ENCODE measurements around the gene GNB2. TPM values are rescaled to one million over a fixed set of nuclear protein-coding genes. Genes with fewer than 3 reads are reported as not detected.
A peak's percentile ranks its signal among the peaks of the same experiment; 100 is the strongest.
"Not testable (repeated sequence)": the region's sequence is repeated elsewhere in the genome, so short reads cannot be mapped to it uniquely, and the experiment has no call there.

Gene GNB2
- total and polyA plus RNA-seq, 2 donors from 2014 or later = 234 to 265 TPM

DNA sequence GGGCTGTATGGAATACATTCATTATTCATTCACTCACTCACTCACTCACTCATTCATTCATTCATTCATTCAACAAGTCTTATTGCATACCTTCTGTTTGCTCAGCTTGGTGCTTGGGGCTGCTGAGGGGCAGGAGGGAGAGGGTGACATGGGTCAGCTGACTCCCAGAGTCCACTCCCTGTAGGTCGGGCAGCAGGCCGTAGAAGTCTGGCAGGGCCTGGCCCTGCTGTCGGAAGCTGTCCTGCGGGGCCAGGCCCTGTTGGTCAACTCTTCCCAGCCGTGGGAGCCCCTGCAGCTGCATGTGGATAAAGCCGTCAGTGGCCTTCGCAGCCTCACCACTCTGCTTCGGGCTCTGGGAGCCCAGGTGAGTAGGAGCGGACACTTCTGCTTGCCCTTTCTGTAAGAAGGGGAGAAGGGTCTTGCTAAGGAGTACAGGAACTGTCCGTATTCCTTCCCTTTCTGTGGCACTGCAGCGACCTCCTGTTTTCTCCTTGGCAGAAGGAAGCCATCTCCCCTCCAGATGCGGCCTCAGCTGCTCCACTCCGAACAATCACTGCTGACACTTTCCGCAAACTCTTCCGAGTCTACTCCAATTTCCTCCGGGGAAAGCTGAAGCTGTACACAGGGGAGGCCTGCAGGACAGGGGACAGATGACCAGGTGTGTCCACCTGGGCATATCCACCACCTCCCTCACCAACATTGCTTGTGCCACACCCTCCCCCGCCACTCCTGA is 49.1 kb downstream of the GNB2 start:
- FAIRE-seq (no peak), DNase-seq (peak in 1 of 5 donors; percentile 60)
- intact Hi-C loops (cut with DNase I) = no loop called here
- Histone ChIP-seq H3K36me3 (ENCODE audit: control insufficient read depth in 2 of 3, insufficient read depth in 3 of 3, low read length in 3 of 3) (no peaks in the 10 kb centered on the region), H3K4me1 (ENCODE audit: control insufficient read depth in 2 of 3, insufficient read depth in 2 of 3, low read depth in 1 of 3, low read length in 3 of 3) (no peaks in the 10 kb centered on the region), H3K9me3 (ENCODE audit: control insufficient read depth in 2 of 3, insufficient read depth in 1 of 3, low read length in 3 of 3) (peaks cover 0 to 5% (median 0%) of the 10 kb centered on the region in 3 donors), H3K9ac (ENCODE audit: low read length in 3 of 3) (no peak overlapping the region), H3K4me3 (ENCODE audit: low read length in 3 of 3) (no peak overlapping the region), H3K27me3 (ENCODE audit: control insufficient read depth, insufficient read depth, low read length) (peaks cover 15% of the 10 kb centered on the region), H3K27ac (ENCODE audit: low read depth in 2 of 2, low read length in 2 of 2) (no peak overlapping the region)
- TF ChIP-seq, protein P1, sequence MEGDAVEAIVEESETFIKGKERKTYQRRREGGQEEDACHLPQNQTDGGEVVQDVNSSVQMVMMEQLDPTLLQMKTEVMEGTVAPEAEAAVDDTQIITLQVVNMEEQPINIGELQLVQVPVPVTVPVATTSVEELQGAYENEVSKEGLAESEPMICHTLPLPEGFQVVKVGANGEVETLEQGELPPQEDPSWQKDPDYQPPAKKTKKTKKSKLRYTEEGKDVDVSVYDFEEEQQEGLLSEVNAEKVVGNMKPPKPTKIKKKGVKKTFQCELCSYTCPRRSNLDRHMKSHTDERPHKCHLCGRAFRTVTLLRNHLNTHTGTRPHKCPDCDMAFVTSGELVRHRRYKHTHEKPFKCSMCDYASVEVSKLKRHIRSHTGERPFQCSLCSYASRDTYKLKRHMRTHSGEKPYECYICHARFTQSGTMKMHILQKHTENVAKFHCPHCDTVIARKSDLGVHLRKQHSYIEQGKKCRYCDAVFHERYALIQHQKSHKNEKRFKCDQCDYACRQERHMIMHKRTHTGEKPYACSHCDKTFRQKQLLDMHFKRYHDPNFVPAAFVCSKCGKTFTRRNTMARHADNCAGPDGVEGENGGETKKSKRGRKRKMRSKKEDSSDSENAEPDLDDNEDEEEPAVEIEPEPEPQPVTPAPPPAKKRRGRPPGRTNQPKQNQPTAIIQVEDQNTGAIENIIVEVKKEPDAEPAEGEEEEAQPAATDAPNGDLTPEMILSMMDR (IDR thresholded peaks at IDR 0.05; ENCODE audit: borderline replicate concordance, extremely low read depth, insufficient read depth) = no peak

DNA sequence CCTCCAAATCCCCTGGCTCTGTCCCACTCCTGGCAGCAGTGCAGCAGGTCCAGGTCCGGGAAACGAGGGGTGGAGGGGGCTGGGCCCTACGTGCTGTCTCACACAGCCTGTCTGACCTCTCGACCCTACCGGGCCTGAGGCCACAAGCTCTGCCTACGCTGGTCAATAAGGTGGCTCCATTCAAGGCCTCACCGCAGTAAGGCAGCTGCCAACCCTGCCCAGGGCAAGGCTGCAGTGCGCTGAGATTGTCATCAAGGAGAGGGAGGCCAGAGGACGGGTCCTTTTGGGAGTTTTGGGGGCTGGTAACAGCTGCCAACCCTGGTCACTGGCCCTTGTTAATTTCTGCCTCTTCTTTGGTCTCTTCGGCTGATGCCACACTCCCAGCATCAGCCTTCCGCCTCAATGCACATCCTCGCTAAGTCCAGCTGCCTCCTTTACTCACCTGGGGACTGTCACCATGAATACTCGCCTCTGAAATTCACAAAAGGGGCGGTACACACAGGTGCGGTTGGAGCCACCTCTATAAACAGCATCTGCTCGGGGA is 50.3 kb downstream of the GNB2 start:
- Histone ChIP-seq H3K4me3 (ENCODE audit: low read length in 3 of 3) (no peak overlapping the region), H3K36me3 (ENCODE audit: control insufficient read depth in 2 of 3, insufficient read depth in 3 of 3, low read length in 3 of 3) (no peaks in the 10 kb centered on the region), H3K27ac (ENCODE audit: low read depth in 2 of 2, low read length in 2 of 2) (no peak overlapping the region), H3K4me1 (ENCODE audit: control insufficient read depth in 2 of 3, insufficient read depth in 2 of 3, low read depth in 1 of 3, low read length in 3 of 3) (no peaks in the 10 kb centered on the region), H3K9ac (ENCODE audit: low read length in 3 of 3) (no peak overlapping the region), H3K27me3 (ENCODE audit: control insufficient read depth, insufficient read depth, low read length) (peaks cover 15% of the 10 kb centered on the region), H3K9me3 (ENCODE audit: control insufficient read depth in 2 of 3, insufficient read depth in 1 of 3, low read length in 3 of 3) (no peaks in the 10 kb centered on the region)
- TF ChIP-seq, protein P1 (IDR thresholded peaks at IDR 0.05; ENCODE audit: borderline replicate concordance, extremely low read depth, insufficient read depth) = no peak
- DNase-seq (no peak), FAIRE-seq (no peak)
- intact Hi-C loops (cut with DNase I) = no loop called here

DNA sequence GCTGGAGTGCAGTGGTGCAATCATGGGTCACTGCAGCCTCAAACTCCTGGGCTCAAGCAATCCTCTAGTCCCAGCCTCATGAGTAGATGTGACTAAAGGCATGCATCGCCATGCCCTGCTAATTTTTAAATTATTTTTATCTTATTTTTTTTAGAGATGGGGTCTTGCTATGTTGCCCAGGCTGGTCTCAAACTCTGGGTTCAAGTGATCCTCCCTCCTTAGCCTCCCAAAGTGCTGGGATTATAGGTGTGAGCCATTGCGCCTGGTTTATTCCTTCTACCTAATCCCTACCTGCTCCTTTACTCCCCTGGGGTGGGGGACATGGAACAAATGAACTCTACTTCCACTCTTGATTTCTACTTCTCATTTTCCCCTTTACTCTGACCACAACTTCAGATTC is 50.8 kb downstream of the GNB2 start:
- H3K36me3 ChIP-seq (ENCODE audit: control insufficient read depth in 2 of 3, insufficient read depth in 3 of 3, low read length in 3 of 3); H3K27ac ChIP-seq (ENCODE audit: low read depth in 2 of 2, low read length in 2 of 2); H3K9ac ChIP-seq (ENCODE audit: low read length in 3 of 3); H3K4me1 ChIP-seq (ENCODE audit: control insufficient read depth in 2 of 3, insufficient read depth in 2 of 3, low read depth in 1 of 3, low read length in 3 of 3); H3K9me3 ChIP-seq (ENCODE audit: control insufficient read depth in 2 of 3, insufficient read depth in 1 of 3, low read length in 3 of 3); H3K4me3 ChIP-seq (ENCODE audit: low read length in 3 of 3); DNase-seq; FAIRE-seq; intact Hi-C loops (cut with DNase I): not testable (repeated sequence)
- peaks cover 14% of the 10 kb centered on the region for H3K27me3 ChIP-seq (ENCODE audit: control insufficient read depth, insufficient read depth, low read length)

DNA sequence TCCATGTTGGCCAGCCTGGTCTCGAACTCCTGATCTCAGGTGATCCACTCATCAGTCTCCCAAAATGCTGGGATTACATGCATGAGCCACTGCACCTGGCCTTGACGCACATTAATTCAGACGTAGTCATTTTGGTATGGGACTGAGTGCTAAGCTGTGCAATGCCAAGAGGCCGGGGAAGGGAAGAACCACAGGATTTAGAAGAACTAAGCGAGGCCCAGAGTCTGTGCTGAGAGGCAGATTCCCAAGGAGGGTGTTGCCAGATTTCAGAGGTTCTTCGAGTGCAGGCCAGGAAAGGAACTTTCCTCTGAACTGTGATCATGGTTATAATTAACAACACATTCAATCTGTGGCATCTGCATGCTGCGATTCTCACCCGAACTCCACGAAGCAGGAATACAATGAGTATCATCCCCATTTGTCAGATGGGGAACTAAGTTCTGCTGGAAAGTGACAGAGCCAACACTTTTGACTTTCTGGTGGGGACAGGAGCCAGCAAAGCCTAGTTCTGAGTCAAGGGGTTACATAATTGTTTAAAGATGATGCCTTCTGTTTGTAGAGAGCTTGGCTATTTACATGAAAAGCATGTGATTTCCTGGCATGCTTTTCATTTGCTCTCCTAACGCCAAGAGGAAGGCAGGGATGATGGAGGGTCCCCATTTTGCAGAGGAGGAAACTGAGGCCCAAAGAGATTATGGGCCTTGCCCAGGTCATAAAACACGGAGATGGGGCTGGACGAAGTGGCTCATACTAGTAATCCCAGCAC is 53.6 kb downstream of the GNB2 start:
- Histone ChIP-seq H3K27me3 (ENCODE audit: control insufficient read depth, insufficient read depth, low read length) (no peaks in the 10 kb centered on the region), H3K4me3 (ENCODE audit: low read length in 3 of 3) (no peak overlapping the region), H3K4me1 (ENCODE audit: control insufficient read depth in 2 of 3, insufficient read depth in 2 of 3, low read depth in 1 of 3, low read length in 3 of 3) (no peaks in the 10 kb centered on the region), H3K27ac (ENCODE audit: low read depth in 2 of 2, low read length in 2 of 2) (no peak overlapping the region), H3K36me3 (ENCODE audit: control insufficient read depth in 2 of 3, insufficient read depth in 3 of 3, low read length in 3 of 3) (no peaks in the 10 kb centered on the region), H3K9ac (ENCODE audit: low read length in 3 of 3) (no peak overlapping the region), H3K9me3 (ENCODE audit: control insufficient read depth in 2 of 3, insufficient read depth in 1 of 3, low read length in 3 of 3) (no peaks in the 10 kb centered on the region)
- DNase-seq (no peak), FAIRE-seq (no peak)
- TF ChIP-seq, protein P1 (IDR thresholded peaks at IDR 0.05; ENCODE audit: borderline replicate concordance, extremely low read depth, insufficient read depth) = no peak
- intact Hi-C loops (cut with DNase I) = no loop called here

Measured in kidney (tissue), 14 donors.